Measurements from ENCODE around the gene ARMH4.

GRCh38 chr14:58088961-58089360 is 63.1 kb downstream of the ARMH4 start:
- no peak for TF ChIP-seq POLR2A (IDR thresholded peaks at IDR 0.05)
- TF ChIP-seq CTCF (IDR thresholded peaks at IDR 0.05 in 4 of 5, conservative IDR thresholded peaks at IDR 0.05 in 1 of 5), result no peak
